CD14-positive monocyte (primary cell): ENCODE data around the gene RASD2. TPM values are rescaled to one million over a fixed set of nuclear protein-coding genes. Genes with fewer than 3 reads are reported as not detected.

Experiments
- DNase-seq, 3 donors: peaks; one replicate each; pipeline ENCODE4 v3.0.0-alpha.2; 2011 to 2022
- H2AFZ ChIP-seq: 2 replicates; pipeline ENCODE4 v1.6.0; 2012; ENCODE audit warnings: mild to moderate bottlenecking, low read depth, low read length, inconsistent platforms; ENCODE audit not compliant: insufficient read depth, poor library complexity, severe bottlenecking
- H3K27ac ChIP-seq, 2 donors: 1 replicate in 1 of 2; 2 replicates in 1 of 2; pipeline ENCODE4 v1.5.1; 2012 to 2013; ENCODE audit warnings: low read length in 2 of 2, control low read depth in 1 of 2, inconsistent platforms in 1 of 2, low read depth in 1 of 2, mild to moderate bottlenecking in 1 of 2
- H3K27me3 ChIP-seq, 2 donors: one replicate each; pipeline versions ENCODE4 v1.6.0 to v1.6.1; 2011 to 2013; ENCODE audit warnings: low read length in 2 of 2; ENCODE audit not compliant: control insufficient read depth in 2 of 2, insufficient read depth in 2 of 2
- H3K36me3 ChIP-seq, 2 donors: replicated peaks in 1 of 2; 1 replicate in 1 of 2; 2 replicates in 1 of 2; pipeline versions ENCODE4 v1.5.1 to v1.6.1; 2012 to 2013; ENCODE audit warnings: low read length in 2 of 2, control low read depth in 1 of 2, inconsistent platforms in 1 of 2, mild to moderate bottlenecking in 1 of 2; ENCODE audit not compliant: insufficient read depth in 2 of 2, control insufficient read depth in 1 of 2
- H3K4me1 ChIP-seq, 2 donors: 1 replicate in 1 of 2; 2 replicates in 1 of 2; pipeline versions ENCODE4 v1.5.1 to v1.6.1; 2012 to 2013; ENCODE audit warnings: low read length in 2 of 2, control low read depth in 1 of 2, inconsistent platforms in 1 of 2, mild to moderate bottlenecking in 1 of 2, moderate library complexity in 1 of 2; ENCODE audit not compliant: insufficient read depth in 2 of 2, control insufficient read depth in 1 of 2
- H3K4me2 ChIP-seq: replicated peaks from 2 replicates; pipeline ENCODE3; 2012; ENCODE audit warnings: low read length, moderate library complexity, mild to moderate bottlenecking; ENCODE audit not compliant: poor library complexity, severe bottlenecking; ENCODE audit errors: extremely low read depth
- H3K4me3 ChIP-seq, 3 experiments: fragments of 200-600 bp in 1 of 3; sonication (generic) in 1 of 3; replicated peaks in 1 of 3; 1 replicate in 2 of 3; 2 replicates in 1 of 3; pipeline ENCODE4 v1.5.1; 2011 to 2013; ENCODE audit warnings: low read length in 3 of 3, mild to moderate bottlenecking in 3 of 3, control low read depth in 2 of 3, low read depth in 2 of 3, inconsistent platforms in 1 of 3, moderate library complexity in 1 of 3
- H3K79me2 ChIP-seq: 2 replicates; pipeline ENCODE4 v1.6.0; 2012; ENCODE audit warnings: mild to moderate bottlenecking, control low read depth, inconsistent platforms, low read length, moderate library complexity; ENCODE audit not compliant: insufficient read depth
- H3K9ac ChIP-seq: 2 replicates; pipeline ENCODE4 v1.6.0; 2017; ENCODE audit warnings: low read length, mild to moderate bottlenecking; ENCODE audit not compliant: insufficient read depth, poor library complexity, severe bottlenecking
- H3K9me3 ChIP-seq, 2 donors: replicated peaks in 1 of 2; 1 replicate in 1 of 2; 2 replicates in 1 of 2; pipeline versions ENCODE4 v1.5.1 to v1.6.1; 2012 to 2013; ENCODE audit warnings: low read length in 2 of 2, control low read depth in 1 of 2; ENCODE audit not compliant: control insufficient read depth in 1 of 2, insufficient read depth in 1 of 2
- H4K20me1 ChIP-seq: 2 replicates; pipeline ENCODE4 v1.6.0; 2012; ENCODE audit warnings: mild to moderate bottlenecking, low read length, control low read depth, moderate library complexity; ENCODE audit not compliant: insufficient read depth
- H3K27ac Mint-ChIP-seq, 7 donors: one replicate each; pipeline ENCODE4 v1.8.0; 2020; ENCODE audit warnings: mild to moderate bottlenecking in 7 of 7, mixed read lengths in 7 of 7, moderate library complexity in 6 of 7, inconsistent platforms in 2 of 7
- H3K27me3 Mint-ChIP-seq, 3 donors: one replicate each; pipeline ENCODE4 v1.8.0; 2021 to 2022; ENCODE audit warnings: low read depth in 3 of 3, mild to moderate bottlenecking in 3 of 3, mixed read lengths in 3 of 3, moderate library complexity in 3 of 3, inconsistent platforms in 1 of 3
- H3K36me3 Mint-ChIP-seq, 2 donors: one replicate each; pipeline ENCODE4 v1.8.0; 2020; ENCODE audit warnings: mixed read lengths in 2 of 2, inconsistent platforms in 1 of 2, mild to moderate bottlenecking in 1 of 2
- H3K4me1 Mint-ChIP-seq: one replicate; pipeline ENCODE4 v1.8.0; 2020; ENCODE audit warnings: mild to moderate bottlenecking, mixed read lengths
- H3K4me3 Mint-ChIP-seq, 2 donors: one replicate each; pipeline ENCODE4 v1.8.0; 2020; ENCODE audit warnings: mild to moderate bottlenecking in 2 of 2, mixed read lengths in 2 of 2, moderate library complexity in 1 of 2
- H3K9me3 Mint-ChIP-seq, 7 donors: one replicate each; pipeline ENCODE4 v1.8.0; 2020 to 2022; ENCODE audit warnings: mixed read lengths in 7 of 7, mild to moderate bottlenecking in 6 of 7, moderate library complexity in 6 of 7, inconsistent platforms in 2 of 7
- CTCF ChIP-seq: fragments of 200-600 bp; IDR thresholded peaks from one replicate; pipeline ENCODE4 v1.8.0; 2022; ENCODE audit warnings: antibody characterized with exemption, mild to moderate bottlenecking
- WGBS: methylation state at CpG from one replicate; pipeline ENCODE4 v1.1.5; 2013; ENCODE audit warnings: missing lambda C conversion rate; ENCODE audit not compliant: insufficient coverage; 5-methylcytosine and 5-hydroxymethylcytosine counted together
- intact Hi-C, 2 donors: fragments of 100-400 bp; cut with micrococcal nuclease; formaldehyde crosslinking; loops; one replicate each; pipeline versions ENCODE4 v1.15.0 to v1.15.1; 2023
- polyA plus RNA-seq, 3 donors: library from polyadenylated mRNA; depleted of rRNA in 1 of 3; unstranded in 2 of 3; stranded (reverse) in 1 of 3; fragments of 300-500 nt in 2 of 3; fragments of >200 nt in 1 of 3; fragmentation: Illumina TruSeq in 2 of 3; gene quantifications; 1 replicate in 2 of 3; 2 replicates in 1 of 3; pipeline ENCODE4 v1.2.3, GENCODE V29; 2012 to 2021

The RASD2 gene
- polyA plus RNA-seq, 3 donors = 0.29 TPM; not detected in 2

- H3K27me3 ChIP-seq = peaks cover 0 to 3% of the 10 kb centered on the region in 2 donors
- H3K4me3 ChIP-seq = no peak overlapping the region
- H3K9me3 ChIP-seq = no peaks in the 10 kb centered on the region
- H3K4me1 ChIP-seq = no peaks in the 10 kb centered on the region
- no peak overlapping the region for H3K27ac ChIP-seq
- no peak overlapping the region for H3K4me2 ChIP-seq
- H3K27ac Mint-ChIP-seq = no peak overlapping the region
- no peaks in the 10 kb centered on the region for H3K36me3 Mint-ChIP-seq
- H2AFZ ChIP-seq = no peak overlapping the region
- H3K4me1 Mint-ChIP-seq = peaks cover 9% of the 10 kb centered on the region
- TF ChIP-seq CTCF = no peak
- H3K9me3 Mint-ChIP-seq = peaks cover 0 to 2% (median 0%) of the 10 kb centered on the region in 7 donors
- H3K4me3 Mint-ChIP-seq = no peak overlapping the region
- intact Hi-C loops = no loop called here
- H3K27me3 Mint-ChIP-seq = peaks cover 7 to 29% (median 8%) of the 10 kb centered on the region in 3 donors
- DNase-seq = no peak
- 95% methylated on average over 8 of the region's 13 CpGs for WGBS
- H3K9ac ChIP-seq = no peak overlapping the region
- H4K20me1 ChIP-seq = no peaks in the 10 kb centered on the region
- H3K36me3 ChIP-seq = no peaks in the 10 kb centered on the region
- no peaks in the 10 kb centered on the region for H3K79me2 ChIP-seq
Observed at GRCh38 chr22:35555483-35555890, 14.9 kb downstream of the RASD2 start.

- 72% methylated on average over 5 of the region's 10 CpGs for WGBS
- Mint-ChIP-seq H3K27me3 (peaks cover 6 to 33% (median 9%) of the 10 kb centered on the region in 3 donors), H3K27ac (peak overlapping the region in 1 of 7 donors; percentile 18), H3K9me3 (peaks cover 0 to 2% (median 0%) of the 10 kb centered on the region in 7 donors), H3K36me3 (no peaks in the 10 kb centered on the region), H3K4me1 (peaks cover 9% of the 10 kb centered on the region), H3K4me3 (no peak overlapping the region)
- Histone ChIP-seq H2AFZ (no peak overlapping the region), H3K9ac (no peak overlapping the region), H3K4me2 (no peak overlapping the region), H3K27ac (no peak overlapping the region), H4K20me1 (no peaks in the 10 kb centered on the region), H3K36me3 (no peaks in the 10 kb centered on the region), H3K9me3 (no peaks in the 10 kb centered on the region), H3K27me3 (peaks cover 0 to 3% of the 10 kb centered on the region in 2 donors), H3K79me2 (no peaks in the 10 kb centered on the region), H3K4me1 (no peaks in the 10 kb centered on the region), H3K4me3 (no peak overlapping the region)
- TF ChIP-seq CTCF = no peak
- DNase-seq = no peak
- intact Hi-C loops = no loop called here
Observed at GRCh38 chr22:35555946-35556547, 15.4 kb downstream of the RASD2 start.
